HepG2 (cell line): ENCODE data around the gene ZNF839. TPM values are rescaled to one million over a fixed set of nuclear protein-coding genes. Genes with fewer than 3 reads are reported as not detected.

Experiments used
- ARID4A ChIP-seq: sonication (generic); formaldehyde crosslinking; IDR thresholded peaks from 2 replicates; pipeline ENCODE4 v1.5.0; 2020; ENCODE audit warnings: mild to moderate bottlenecking, missing genetic modification reagents, borderline replicate concordance
- ASH2L ChIP-seq: fragments of 300-600, 200-600 bp; sonication (generic); IDR thresholded peaks from 2 replicates; pipeline ENCODE4 v1.7.0; 2017; ENCODE audit warnings: low read depth, mild to moderate bottlenecking, moderate library complexity, mixed read lengths, low read length; ENCODE audit not compliant: insufficient read length
- BATF2 ChIP-seq: sonication (generic); formaldehyde crosslinking; IDR thresholded peaks from 2 replicates; pipeline ENCODE4 v1.8.0; 2022; ENCODE audit warnings: mild to moderate bottlenecking, missing genetic modification reagents, moderate library complexity
- GABPA ChIP-seq, 2 experiments: IDR thresholded peaks; 2 replicates each; pipeline ENCODE4 v1.6.1; 2011 to 2016; ENCODE audit warnings: low read depth in 2 of 2, low read length in 1 of 2, missing biosample characterization in 1 of 2, missing genetic modification characterization in 1 of 2
- KDM5A ChIP-seq: fragments of 200-600 bp; sonication (generic); IDR thresholded peaks from 2 replicates; pipeline ENCODE4 v1.7.0; 2018; ENCODE audit warnings: antibody characterized with exemption, mild to moderate bottlenecking, low read length, borderline replicate concordance
- NFAT5 ChIP-seq: sonication (generic); formaldehyde crosslinking; IDR thresholded peaks from 2 replicates; pipeline ENCODE4 v1.4.0; 2020; ENCODE audit warnings: missing genetic modification reagents
- SAP130 ChIP-seq: IDR thresholded peaks from 2 replicates; pipeline ENCODE4 v1.6.1; 2016; ENCODE audit warnings: low read depth
- SMARCC2 ChIP-seq: fragments of 450-650 bp; IDR thresholded peaks from 2 replicates; pipeline ENCODE4 v1.6.1; 2017; ENCODE audit warnings: antibody characterized with exemption, mild to moderate bottlenecking
- ZBTB7A ChIP-seq: sonication (generic); formaldehyde crosslinking; IDR thresholded peaks from 2 replicates; pipeline ENCODE4 v1.8.0; 2022; ENCODE audit warnings: mild to moderate bottlenecking, missing genetic modification reagents
- ZFP90 ChIP-seq: sonication (generic); formaldehyde crosslinking; IDR thresholded peaks from 2 replicates; pipeline ENCODE4 v1.8.0; 2022; ENCODE audit warnings: missing genetic modification reagents, mild to moderate bottlenecking, inconsistent platforms, borderline replicate concordance
- ZFP91 ChIP-seq: sonication (generic); formaldehyde crosslinking; IDR thresholded peaks from 2 replicates; pipeline ENCODE4 v1.9.0; 2022; ENCODE audit warnings: missing genetic modification reagents, mild to moderate bottlenecking, borderline replicate concordance
- ZNF260 ChIP-seq: sonication (generic); formaldehyde crosslinking; IDR thresholded peaks from 2 replicates; pipeline ENCODE4 v1.4.0; 2020; ENCODE audit warnings: missing genetic modification reagents, low read depth, mild to moderate bottlenecking, borderline replicate concordance
- ZNF446 ChIP-seq: sonication (generic); formaldehyde crosslinking; IDR thresholded peaks from 2 replicates; pipeline ENCODE4 v1.5.0; 2020; ENCODE audit warnings: mild to moderate bottlenecking, missing genetic modification reagents
- ZNF660 ChIP-seq: sonication (generic); formaldehyde crosslinking; IDR thresholded peaks from 2 replicates; pipeline ENCODE4 v1.5.1; 2020; ENCODE audit warnings: mild to moderate bottlenecking, low read depth, missing genetic modification reagents, borderline replicate concordance
- polyA plus RNA-seq, 8 experiments: library from polyadenylated mRNA; depleted of rRNA in 3 of 8; stranded (reverse) in 7 of 8; unstranded in 1 of 8; fragments of >200 nt; fragmentation: Illumina TruSeq in 4 of 8; extraction: Trizol in 4 of 8; gene quantifications; 2 replicates each; pipeline versions ENCODE4 v1.2.1 to v1.2.3, GENCODE V29; 2011 to 2016; ENCODE audit warnings: low read depth in 4 of 8, missing spikeins in 1 of 8, mixed read lengths in 1 of 8; ENCODE audit not compliant: insufficient read depth in 1 of 8
- total RNA-seq, 5 experiments: library from RNA; depleted of rRNA; stranded (reverse); fragments of >200 nt; fragmentation: Illumina TruSeq; extraction: Trizol; gene quantifications; 2 replicates each; pipeline ENCODE4 v1.2.3, GENCODE V29; 2016; ENCODE audit warnings: low read depth in 1 of 5

Gene ZNF839
- total and polyA plus RNA-seq, 2 of the 13 experiments (the other 11 are each of a cell fraction or from before 2014, with no cell fraction given): 11.1 to 12.8 TPM

GRCh38 chr14:102304611-102305506, 14.7 kb upstream of the ZNF839 start, which contains the start of gene MOK (continued):
- TF ChIP-seq NFAT5 (CRISPR knock-in tag) (no peak), SAP130 (CRISPR knock-in tag) (peak; percentile 97), SMARCC2 (no peak), BATF2 (CRISPR knock-in tag) (no peak), GABPA (IDR thresholded peaks at IDR 0.05; ENCODE audit: low read depth, low read length) (no peak), GABPA (CRISPR knock-in tag; IDR thresholded peaks at IDR 0.05; ENCODE audit: low read depth) (no peak), ASH2L (peak; percentile 49), ZNF446 (no peak), ARID4A (CRISPR knock-in tag) (peak; percentile 97), ZNF660 (no peak), ZFP91 (peak; percentile 45; the same call in 1 of the 2 replicates), ZFP90 (CRISPR knock-in tag) (no peak), ZNF260 (CRISPR knock-in tag) (no peak), KDM5A (peak; percentile 80; the same call in 1 of the 2 replicates), ZBTB7A (CRISPR knock-in tag) (no peak)
